CD4-positive, alpha-beta T cell treated with Interleukin-17A for 4 hours (primary cell): ENCODE results near the gene RPS19.

Experiments
- DNase-seq: peaks from one replicate; pipeline ENCODE4 v3.0.0-alpha.2; 2020; ENCODE audit warnings: mixed read lengths

Gene RPS19

DNA sequence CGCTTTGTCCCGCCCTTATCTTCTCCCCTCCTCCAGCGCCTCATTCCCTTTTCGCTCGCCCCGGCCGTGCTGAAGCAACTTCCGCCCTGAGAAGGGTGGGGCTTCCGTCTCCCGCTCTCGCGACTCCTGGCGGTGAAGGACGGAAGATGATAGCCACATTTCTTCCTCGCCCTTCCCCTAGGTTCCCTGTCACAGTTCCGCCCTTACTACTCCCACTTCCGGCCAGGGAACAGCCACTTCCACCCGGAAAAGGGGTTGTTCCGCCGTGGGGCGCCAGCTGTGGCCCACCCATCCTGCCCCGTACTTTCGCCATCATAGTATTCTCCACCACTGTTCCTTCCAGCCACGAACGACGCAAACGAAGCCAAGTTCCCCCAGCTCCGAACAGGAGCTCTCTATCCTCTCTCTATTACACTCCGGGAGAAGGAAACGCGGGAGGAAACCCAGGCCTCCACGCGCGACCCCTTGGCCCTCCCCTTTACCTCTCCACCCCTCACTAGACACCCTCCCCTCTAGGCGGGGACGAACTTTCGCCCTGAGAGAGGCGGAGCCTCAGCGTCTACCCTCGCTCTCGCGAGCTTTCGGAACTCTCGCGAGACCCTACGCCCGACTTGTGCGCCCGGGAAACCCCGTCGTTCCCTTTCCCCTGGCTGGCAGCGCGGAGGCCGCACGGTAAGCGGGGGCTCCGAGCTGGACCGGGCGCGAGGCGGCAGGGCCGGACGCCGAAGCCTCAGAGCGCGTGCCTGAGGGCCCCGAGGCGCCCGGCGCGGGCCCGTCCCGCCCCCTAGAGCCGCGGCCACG is at the start of gene RPS19:
Gene RPS19 (plus strand): TSS at position 638 of the 801 bp plus-strand sequence. CDS start 520 bp downstream, outside the sequence.
- peak; percentile 99 for DNase-seq

DNA sequence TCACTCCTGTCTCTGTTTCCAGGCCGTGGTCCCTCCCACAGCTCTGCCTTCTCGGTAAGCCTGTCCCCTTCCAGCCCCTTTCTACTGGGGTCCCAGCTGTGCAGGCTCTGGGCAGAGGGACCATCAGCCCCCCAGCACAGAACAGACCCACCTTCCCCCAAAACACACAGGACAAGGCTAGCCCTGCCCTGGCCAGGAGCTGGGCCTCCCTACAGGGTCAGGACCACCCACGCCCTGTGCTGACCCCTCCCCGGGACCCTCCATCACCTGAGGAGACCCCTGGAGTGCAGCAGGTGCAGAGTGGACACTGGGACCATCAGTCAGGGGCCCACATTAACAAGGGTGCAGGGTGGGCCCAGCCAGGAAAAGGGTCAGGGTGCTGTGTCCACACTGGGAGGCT is 49.8 kb upstream of the RPS19 start:
- no peak for DNase-seq

DNA sequence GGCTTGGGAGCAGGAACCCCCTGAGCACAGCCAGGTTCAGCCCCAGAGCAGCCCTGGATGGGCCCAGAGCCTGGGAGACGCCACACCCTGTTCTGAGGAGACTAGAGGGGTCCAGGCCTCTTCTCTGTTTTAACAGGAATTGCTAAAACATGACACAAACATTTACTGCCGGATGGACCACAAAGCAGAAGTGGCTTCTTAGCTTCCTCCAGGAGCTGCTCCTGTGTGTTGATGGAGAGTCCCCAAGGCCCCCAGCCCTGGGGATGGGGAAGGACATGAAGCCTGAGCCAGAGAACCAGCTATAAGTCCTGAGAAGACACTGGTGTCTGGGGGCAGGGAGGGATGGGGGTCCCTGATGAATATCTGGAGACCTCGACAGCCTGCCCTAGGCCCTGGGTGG is 49.0 kb upstream of the RPS19 start:
- DNase-seq: no peak

DNA sequence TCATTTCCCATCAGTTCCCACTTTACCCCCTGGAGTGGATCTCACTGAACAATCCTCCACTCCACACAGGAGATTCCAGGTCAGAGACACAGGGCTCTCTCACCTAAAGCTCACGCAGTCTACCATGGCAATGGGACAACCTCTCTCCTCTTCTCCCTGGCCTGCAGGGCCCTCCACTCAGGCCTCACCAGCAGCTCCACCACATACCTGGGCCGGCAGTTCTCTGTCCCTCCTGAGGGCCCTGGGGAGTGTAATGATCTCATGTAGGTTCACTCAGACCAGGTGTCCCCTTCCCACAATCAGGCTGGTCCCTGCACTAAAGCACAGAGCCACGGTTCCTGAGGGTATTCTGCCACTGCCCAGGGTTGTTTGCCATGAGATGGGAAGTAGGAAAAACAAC is 48.1 kb upstream of the RPS19 start:
- DNase-seq: no peak

DNA sequence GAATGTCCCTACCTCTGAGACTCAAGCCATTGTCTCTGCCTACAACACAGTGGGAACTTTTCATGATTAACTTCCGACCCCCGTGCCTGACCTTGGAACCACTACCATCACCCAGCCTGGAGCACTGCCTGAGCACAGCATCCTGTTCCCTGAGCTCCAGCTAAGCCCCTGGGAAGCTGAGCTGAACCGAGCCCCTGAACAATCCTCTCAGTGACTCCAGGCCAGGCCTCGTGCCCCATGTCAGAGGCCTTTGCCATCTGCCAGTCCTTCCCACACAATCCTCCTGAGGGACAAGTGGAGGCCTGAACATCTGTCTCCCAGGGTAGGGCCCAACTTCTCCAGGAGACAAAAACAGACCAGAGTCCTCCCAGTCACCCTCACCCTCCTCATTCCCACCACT is 46.1 kb upstream of the RPS19 start:
- no peak for DNase-seq

DNA sequence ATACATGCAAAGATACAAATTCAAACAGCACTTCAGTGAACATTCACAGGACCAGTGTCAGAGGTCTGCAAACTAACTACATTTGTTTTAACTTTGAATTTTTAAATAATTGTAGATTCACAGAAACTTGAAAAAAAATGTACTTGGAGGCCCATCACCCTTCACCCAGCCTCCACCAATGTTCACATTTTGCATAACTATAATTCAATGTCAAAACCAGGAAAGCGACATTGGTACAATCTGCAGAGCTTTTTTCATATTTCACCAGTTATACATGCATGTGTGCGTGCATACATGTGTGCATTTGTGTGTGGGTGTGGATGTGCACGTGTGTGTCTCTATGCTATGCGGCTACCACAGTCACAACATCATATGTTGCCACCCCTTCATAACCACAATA is 44.8 kb upstream of the RPS19 start:
- DNase-seq: no peak

DNA sequence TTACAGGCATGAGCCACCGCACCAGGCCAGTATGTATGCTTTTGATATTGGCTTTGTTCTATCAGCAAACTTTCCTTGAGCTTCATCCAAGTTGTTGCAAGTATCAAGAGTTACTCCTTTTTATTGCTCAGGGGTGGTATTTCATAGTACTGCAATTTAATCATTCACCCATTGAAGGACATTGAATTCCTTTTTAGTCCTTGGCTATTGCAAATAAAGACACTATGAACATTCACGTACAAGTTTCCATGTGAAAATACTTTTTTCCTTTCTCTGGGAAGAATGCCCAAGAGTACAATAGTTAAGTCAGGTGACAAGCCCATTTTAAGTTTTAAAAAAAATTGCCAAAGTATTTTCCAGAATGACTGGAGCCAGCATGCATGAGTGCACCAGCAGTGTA is 43.3 kb upstream of the RPS19 start:
- no peak for DNase-seq

DNA sequence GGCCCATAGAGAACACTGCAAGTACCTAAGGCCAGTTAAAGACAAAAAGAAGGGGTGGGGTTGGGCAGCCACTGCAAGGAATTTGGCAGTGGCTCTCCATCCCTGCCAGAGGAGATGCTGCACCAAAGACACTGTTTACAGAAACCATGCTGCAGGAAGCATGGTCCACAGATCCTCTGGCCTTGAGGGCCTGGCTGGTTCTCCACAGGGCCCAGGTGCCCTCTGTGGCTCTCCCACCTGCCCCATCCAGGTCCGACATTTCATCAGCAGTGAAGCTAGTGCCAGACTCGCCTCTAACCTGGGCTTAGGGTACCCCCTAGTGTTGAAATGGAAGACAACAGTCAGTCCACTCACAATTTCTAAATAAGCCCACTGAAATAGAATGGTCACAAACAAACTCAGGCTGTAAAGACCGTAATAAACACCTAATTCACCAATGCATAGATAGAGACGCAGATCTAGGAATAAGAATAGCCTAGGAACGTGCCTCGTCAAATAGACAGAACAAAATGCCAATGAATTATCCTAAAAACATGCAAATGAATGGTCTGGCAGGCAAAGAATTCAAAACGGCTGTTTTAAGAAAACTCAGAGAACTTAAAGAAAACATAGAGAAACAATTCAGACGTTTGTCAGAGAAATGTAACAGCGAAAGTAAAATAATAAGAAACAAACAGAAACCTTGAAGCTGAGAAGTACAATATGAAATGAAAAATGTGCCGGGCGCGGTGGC is 38.9 kb upstream of the RPS19 start:
- DNase-seq: peak; percentile 51

DNA sequence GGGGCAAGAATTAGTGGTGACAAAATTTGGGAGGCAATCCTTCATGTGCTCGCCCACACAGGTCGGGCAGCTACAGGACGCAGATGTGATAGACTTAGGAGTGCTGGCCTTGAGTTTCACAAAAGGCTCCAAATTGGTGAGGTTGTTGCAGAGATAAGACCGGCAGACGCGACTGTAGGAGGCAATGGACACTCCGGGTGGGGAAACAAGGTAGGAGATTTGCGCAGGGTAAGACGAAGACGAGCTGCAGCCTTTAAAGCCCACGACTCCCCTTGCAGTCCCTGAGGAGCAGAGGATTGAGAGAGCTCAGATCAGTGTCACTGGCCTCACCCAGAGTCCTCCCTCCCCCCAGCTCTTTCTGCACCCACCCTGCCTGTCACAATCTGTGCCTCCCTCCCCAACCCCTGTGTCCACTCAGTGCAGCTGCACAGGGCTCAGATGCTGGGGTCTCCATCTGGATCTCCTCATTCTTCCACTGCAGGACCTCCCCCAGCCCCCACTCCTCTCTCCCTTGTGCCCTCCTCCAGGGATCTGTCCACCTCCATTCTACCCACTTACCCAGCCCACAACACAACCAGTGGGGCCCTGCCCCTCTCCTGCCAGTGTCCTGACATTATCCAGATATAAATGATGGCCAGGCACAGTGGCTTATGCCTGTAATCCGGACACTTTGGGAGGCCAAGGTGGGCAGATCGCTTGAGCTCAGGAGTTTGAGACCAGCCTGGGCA is 21.9 kb upstream of the RPS19 start:
- no peak for DNase-seq

DNA sequence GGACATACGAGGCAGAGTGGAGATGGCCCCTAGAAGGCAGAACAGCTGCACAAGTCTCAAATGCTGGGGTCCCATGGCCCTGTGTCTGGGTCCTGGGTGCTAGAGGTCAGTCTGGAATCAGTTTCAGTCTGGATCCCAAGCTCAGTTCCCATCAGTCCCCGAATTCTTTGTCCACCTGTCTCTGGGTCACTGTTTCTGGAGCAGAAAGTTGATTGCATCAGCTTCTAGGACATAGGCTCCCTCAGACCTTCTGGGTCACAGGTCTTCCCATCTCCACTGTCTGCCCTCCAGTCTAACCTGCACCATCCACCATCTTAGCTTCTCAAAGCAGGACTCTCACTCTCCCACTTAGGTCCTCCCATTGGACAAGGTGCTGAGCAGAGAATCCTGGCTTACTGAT is 20.8 kb upstream of the RPS19 start:
- no peak for DNase-seq

DNA sequence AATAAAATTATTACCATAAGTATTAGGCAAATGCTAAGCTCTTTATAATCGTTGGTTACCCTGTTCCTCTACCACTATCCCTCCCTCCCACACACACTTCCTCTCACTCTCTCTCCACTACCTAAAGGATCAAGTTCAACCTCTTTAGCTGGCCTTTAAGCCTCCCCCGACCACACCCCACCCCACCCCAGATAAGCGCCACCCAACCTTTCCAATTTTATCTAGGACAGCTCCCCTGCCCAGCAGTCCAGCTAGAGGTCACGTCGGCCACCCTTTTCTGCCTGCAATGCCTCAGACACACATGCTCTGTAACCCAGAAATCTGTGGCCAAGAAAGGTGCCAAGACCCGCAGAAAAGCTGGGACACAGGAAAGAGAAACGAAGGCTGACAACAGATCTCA is 16.7 kb upstream of the RPS19 start:
- no peak for DNase-seq

DNA sequence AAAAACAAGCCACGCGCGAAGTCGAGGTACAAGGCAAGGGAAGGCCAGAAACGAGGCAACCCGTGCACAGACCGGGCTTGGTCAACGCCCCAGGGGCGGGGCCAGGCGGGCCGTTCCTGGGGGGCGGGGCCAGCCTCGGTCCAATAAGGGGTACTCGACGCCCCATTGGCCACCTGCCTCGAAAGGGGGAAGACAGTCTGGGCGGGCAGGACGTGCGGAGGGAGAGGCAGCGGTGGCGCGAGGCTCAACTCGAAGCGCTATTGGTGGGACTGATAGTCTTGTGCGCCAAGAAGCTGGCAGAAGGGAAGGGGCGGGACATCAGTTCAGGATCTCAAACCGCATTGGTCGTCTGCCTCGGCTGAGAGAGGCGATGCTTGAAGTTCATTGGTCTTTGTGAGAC is 15.5 kb upstream of the RPS19 start, which contains the start of gene LYPD4:
Gene LYPD4 (minus strand): TSS at position 83 of the 400 bp plus-strand sequence. CDS start 5,398 bp downstream, outside the sequence.
- DNase-seq: no peak

DNA sequence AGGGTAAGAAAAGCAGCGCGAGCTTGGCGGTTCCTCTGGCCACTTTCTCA is 15.2 kb upstream of the RPS19 start, which contains the start of gene DMRTC2:
Gene DMRTC2 (plus strand): TSS at position 42 of the 50 bp plus-strand sequence. CDS start 2,387 bp downstream, outside the sequence.
- DNase-seq: no peak

DNA sequence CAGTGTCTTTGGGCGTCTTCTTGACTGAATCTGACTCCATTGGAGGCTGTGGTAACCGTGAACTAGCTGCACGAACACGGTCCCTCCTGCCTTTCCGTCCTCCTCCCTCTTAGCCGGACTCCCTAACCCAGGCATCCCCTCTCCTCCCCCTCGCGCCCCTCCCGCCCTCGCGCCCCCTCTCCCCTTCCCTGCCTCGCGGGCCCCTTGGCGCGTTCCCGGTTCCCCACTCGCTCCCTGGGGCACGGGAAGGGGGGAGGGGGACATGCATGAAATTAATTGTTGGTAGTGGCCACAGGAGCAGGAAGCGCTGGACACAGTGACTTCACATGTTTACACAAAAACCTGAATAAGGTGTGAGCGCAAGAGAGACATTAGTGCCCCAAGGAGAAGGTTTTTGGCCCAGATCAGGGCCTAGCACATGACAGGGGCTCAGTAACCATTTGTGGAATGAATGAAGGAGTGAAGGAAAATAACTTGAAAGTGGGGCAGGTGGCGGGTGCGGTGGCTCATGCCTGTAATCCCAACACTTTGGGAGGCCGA is 14.9 kb upstream of the RPS19 start:
- DNase-seq: no peak

DNA sequence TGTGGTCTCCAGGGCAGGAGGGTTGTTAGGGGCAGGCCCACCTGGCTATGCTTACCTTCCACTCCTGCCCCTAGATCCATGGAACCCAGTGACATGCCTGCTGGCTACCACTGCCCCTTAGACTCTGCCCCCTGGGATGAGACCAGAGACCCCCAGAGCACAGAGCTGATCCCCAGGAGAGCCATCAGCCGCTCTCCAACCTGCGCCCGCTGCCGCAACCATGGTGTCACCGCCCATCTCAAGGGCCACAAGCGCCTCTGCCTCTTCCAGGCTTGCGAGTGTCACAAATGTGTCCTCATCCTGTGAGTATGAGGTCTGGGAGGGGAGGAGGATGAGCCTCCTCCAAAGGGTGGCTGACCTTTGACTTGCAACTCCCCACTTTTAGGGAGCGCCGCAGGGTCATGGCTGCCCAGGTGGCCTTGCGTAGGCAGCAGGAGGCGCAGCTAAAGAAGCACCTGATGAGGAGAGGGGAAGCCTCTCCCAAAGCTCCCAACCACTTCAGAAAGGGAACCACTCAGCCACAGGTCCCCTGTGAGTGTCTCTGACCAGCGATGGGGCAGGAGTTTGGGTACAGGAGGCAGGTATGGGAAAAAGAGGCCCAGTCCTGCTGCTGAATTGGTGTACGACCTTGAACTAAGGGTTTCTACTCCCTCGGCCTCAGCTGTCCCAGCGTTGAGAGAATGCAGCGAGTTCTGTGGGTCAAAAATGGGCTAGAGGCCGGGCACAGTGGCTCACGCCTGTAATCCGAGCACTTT is 12.5 kb upstream of the RPS19 start:
- DNase-seq: no peak

DNA sequence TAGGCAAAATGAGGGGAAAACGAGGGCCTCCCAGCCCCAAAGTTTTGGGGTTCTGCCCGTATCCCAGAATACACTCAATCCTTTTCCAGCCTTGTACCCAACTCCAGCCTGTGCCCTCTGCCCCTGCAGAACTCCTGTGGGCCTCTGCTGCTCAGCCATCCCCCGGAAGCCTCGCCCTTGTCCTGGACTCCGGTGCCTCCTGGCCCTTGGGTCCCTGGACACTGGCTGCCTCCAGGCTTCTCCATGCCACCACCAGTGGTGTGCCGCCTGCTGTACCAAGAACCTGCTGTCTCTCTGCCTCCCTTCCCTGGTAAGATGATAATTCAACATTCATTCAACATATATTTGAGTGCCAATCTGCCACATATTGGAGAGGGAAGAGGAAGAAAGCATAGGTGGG is 11.4 kb upstream of the RPS19 start:
- DNase-seq: no peak

DNA sequence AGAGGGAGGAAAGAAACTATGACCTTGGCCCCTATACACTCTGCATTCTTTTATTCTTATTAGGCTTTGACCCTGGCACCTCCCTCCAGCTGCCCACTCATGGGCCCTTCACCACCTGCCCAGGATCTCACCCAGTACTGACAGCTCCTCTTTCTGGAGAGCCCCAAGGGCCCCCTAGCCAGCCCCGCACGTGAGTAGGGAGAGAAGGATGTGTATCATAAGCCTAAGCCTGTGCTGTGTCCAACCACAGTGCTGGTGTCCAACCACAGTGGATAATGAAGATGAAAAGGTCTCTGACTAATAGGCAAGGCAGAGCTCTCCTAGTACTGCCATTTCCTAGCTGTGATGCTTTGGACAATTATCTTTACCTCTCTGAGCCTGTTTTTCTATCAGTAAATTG is 11.0 kb upstream of the RPS19 start:
- no peak for DNase-seq

DNA sequence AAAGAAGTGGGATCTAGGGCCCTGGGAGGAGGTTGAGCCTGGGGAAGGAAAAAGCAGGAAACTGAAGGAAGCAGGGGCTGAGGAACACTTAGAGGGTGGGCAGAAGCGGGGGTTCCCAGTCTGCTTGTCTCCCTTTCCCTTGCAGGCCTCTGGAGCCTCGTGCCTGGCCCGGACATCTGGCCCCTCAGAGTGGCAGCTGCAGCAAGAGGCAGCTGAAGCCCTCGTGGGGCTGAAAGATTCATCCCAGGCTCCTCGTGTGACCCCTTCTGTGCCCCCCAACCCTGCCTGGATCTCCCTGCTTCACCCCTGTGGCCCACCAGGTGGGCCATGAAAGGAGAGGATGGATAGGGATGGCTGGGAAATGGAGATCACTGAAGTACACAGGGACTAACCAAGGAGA is 9.7 kb upstream of the RPS19 start:
- no peak for DNase-seq

DNA sequence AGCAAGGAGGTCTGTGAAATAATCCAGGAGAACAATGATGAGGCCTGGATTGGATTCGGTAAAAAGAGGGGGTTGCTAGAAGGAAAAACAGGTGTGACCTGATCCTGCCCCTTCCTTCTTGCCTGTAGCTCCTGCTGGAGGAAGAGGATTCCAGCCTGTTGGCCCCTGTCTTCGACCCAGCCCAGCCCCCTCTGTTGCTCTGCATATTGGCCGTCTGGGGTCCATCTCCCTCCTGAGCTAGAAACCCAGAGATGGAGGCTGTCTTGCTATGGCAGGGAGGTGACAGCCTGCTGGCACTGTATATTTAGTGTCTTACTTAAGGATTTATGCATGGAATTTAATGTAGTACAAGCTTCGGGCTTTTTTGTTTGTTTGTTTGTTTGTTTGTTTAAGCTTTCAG is 8.6 kb upstream of the RPS19 start:
- no peak for DNase-seq

DNA sequence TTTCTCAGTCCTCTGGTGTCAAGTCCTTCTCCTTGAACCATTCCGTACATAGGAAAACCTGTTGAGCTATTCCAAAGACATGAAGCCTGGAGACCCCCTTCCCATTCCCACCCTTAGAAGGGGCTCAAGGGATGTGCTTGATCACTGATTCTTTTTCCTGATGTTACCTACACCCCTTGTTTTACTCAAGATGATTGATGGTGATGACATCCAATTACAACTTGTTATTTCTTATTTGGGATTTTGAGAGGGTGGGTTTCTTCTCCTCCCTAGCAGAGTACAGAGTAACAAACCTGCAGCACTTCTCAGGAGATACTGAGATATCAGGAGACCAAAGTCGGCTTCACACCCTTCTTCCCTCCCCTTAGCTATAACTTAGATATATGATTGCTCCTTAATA is 6.7 kb upstream of the RPS19 start:
- no peak for DNase-seq

DNA sequence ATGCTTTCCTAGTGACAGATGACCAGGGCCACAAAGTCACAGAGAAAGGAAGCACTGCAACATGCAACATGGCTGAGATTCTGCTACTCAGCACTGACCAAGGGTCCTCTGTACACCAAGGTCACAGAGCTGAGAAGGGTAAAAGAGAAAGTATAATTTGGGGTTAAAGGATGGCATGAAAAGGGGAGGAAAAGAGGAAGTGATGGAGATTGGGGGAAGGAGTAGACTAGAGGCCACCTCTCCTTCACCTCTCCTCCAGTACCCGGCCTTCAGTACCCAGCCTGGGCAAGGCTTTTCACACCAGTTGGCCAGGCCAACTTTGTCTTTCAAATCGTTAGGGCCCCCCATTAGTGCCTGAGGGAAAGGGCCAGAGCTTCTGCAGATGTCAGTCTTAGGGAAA is 6.3 kb upstream of the RPS19 start:
- no peak for DNase-seq

DNA sequence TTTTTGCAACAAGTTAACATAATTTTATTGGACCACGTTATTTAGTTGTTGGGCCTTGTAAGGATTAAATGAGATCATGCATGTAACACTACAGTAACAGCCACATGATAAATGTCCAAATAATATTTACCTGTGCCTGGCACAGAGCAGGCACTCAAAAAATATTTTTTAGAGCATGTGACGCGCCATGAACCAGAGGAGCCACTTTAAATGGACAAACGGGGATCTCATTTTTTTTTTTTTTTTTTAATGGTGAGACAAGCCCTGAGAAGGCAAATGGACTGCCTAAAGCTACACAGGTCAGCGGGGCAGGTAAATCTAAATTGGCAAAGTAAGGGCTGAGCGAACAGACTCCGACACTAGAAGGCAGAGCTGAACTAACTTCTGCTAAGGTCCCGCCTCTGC is 840 bp upstream of the RPS19 start:
- no peak for DNase-seq

DNA sequence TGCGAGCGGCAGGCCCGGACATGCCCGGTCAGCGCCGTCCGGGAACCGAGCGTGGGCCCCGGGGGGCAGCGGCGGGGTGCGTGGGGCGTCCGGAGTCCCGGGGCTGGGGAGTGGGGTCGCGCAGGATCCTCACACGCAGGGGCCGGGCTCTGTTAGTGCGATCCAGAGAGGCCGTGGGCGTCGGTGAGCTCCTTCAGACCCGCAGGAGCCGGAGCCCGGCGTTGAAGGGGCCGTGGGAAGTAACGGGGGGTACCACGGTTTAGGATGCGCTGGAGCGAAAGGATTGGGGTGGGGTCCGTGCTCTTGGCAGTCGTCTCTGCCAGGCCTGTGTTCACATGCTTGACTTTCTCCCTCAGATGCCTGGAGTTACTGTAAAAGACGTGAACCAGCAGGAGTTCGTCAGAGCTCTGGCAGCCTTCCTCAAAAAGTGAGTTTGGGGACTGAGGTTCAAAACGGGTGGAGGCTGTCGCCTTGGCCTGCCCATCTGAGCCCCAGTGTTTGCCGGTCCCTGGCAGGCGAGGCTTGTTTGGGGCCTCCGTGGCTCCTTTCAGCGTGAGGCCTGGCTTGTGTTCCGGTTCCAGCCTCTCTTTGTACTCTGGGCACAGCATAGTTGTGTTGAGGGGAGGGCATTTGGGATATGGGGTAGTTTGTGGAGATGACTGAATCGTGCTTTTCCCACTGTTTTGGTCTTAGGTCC is 512 bp downstream of the RPS19 start:
- no peak for DNase-seq
